ENCODE results near the gene SEC22B.
"Not testable (repeated sequence)": the region's sequence is repeated elsewhere in the genome, so short reads cannot be mapped to it uniquely, and the experiment has no call there.

SEC22B gene

DNA sequence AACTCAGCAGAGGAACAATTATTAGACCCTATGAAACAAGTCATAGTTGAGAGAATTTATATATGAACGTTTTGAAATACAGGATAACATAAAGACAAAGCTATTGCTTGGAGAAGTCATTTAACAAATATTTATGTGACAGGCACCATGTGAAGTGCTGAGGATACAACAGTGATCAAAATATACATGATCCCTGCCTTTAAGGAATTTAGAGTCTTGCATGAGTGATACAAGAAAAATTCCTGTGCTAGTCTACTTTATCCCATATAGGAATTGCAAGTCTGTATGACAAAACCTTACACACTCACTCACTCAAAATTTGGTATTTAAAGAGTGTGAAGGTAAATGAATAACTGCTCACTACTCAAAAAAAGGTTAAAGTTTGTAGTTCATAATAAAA is 17.8 kb downstream of the SEC22B start:
- H3K4me1 Mint-ChIP-seq, H3K36me3 Mint-ChIP-seq, H3K9me3 Mint-ChIP-seq, H3K27ac Mint-ChIP-seq, H3K4me3 Mint-ChIP-seq, H3K27me3 Mint-ChIP-seq: not testable (repeated sequence)

DNA sequence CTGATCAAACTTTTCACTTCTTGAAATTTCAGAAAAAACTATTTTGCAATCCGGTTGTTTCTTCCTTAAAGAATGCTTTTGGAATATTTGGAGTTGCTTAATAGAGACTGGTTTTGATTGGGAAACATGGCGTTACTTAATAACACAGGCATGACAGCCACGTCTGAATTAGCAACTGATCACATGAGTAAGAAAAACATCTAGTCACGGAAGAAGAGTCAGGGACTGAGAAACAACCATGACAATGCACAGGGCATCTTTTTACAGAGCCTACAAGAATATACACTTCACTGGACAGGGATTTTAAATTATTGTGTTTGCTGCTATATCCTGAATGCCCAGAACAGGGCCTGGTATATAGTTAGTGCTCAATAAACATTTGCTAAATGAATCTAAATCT is 18.2 kb downstream of the SEC22B start:
- H3K27me3 Mint-ChIP-seq, H3K4me1 Mint-ChIP-seq, H3K4me3 Mint-ChIP-seq, H3K27ac Mint-ChIP-seq, H3K9me3 Mint-ChIP-seq, H3K36me3 Mint-ChIP-seq: not testable (repeated sequence)

DNA sequence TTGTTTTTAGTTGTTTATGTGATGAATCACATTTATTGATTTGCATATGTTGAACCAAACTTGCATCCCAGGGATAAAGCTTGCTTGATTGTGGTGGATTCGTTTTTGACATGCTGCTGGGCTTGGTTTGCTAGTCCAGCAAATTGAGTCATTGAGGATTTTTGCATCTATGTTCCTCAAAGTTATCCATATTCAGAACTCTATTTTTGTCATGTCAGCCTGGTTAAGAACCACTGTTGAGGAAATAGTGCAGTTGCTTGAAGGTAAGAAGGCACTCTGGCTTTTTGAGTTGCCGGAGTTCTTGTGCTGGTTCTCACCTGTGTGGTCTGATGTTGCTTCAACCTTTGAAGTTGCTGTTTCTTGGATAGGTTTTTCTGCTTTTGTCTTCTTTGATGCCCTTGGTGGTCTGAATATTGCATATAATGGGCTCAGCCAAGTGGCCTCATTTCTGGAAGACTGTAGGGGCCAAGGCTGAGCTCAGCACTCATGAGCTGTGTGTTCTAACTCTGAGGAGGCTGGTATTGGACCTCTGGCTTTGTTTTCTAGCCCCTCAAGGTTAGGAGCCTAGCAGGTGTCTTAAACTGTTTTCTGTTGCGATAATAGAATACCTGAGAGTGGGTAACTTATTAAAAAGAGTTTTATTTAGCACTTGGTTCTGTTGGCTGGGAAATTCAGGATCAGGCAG is 26.0 kb downstream of the SEC22B start:
- H3K27me3 Mint-ChIP-seq, H3K4me1 Mint-ChIP-seq, H3K27ac Mint-ChIP-seq, H3K36me3 Mint-ChIP-seq, H3K9me3 Mint-ChIP-seq, H3K4me3 Mint-ChIP-seq: not testable (repeated sequence)

DNA sequence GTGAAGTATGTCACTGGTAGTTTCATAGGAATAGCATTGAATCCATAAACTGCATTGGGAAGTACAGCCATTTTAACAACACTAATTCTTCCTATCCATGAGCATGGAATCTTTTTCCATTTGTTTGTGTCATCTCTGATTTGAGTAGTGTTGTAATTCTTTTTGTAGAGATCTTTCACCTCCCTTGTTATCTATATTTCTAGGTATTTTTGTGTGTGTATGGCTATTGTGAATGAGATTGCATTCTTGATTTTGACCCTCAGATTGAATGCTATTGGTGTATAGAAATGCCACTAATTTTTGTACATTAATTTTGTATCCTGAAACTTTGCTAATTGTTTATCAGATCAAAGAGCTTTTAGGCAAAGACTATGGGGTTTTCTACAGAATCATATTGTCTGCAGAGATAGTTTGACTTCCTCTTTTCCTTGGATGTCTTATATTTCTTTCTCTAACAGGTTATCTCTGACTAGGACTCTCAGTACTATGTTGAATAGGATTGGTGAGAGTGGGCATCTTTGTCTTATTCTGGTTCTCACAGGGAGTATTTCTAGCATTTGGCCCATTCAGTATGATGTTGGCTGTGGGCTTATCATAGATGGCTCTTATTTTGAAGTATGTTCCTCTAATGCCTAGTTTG is 26.8 kb downstream of the SEC22B start:
- not testable (repeated sequence) for H3K36me3 Mint-ChIP-seq, H3K27ac Mint-ChIP-seq, H3K4me1 Mint-ChIP-seq, H3K27me3 Mint-ChIP-seq, H3K9me3 Mint-ChIP-seq, H3K4me3 Mint-ChIP-seq

DNA sequence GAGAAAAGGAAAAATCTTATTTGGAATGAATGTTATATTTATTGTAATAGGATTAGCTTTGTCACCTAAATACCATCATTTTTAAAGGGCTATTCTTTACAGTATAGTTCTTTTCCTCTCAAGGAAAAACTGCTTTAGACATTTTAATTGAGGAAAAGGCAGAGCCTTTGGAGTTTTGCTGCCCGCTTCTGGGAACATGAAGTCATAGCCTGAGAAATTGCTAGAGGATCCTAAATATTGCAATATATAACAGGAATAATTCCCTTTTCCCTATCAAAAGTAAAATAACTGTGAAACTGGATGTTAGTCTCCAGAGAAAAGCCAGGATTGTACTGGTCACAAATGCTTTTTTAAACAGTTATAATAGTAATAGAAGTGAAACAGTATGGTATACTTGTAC is 30.5 kb downstream of the SEC22B start:
- peaks cover 26% of the 10 kb centered on the region for H3K4me1 Mint-ChIP-seq
- not testable (repeated sequence) for H3K9me3 Mint-ChIP-seq, H3K4me3 Mint-ChIP-seq, H3K27ac Mint-ChIP-seq, H3K36me3 Mint-ChIP-seq, H3K27me3 Mint-ChIP-seq

DNA sequence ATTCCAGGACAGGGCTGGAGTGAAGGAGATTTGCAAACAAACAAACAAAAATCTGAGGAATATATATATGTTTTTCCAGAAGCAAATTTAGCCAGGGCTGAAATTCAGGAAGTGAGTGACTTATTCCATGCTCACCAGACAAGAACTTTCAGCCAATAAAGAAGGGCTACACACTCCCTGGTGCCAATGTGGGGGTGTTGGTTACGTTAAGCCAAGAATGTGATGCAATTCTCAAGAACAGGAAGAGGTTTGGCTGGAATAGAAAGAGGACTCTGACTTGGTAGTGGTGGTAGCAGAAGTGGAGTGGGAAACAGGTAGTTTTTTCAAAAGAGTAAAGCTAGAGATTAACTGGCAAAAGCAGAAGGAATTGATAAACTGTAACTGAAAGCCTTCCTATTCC is 31.7 kb downstream of the SEC22B start:
- H3K36me3 Mint-ChIP-seq, H3K9me3 Mint-ChIP-seq, H3K4me3 Mint-ChIP-seq, H3K27ac Mint-ChIP-seq, H3K27me3 Mint-ChIP-seq: not testable (repeated sequence)
- H3K4me1 Mint-ChIP-seq = peaks cover 27% of the 10 kb centered on the region

DNA sequence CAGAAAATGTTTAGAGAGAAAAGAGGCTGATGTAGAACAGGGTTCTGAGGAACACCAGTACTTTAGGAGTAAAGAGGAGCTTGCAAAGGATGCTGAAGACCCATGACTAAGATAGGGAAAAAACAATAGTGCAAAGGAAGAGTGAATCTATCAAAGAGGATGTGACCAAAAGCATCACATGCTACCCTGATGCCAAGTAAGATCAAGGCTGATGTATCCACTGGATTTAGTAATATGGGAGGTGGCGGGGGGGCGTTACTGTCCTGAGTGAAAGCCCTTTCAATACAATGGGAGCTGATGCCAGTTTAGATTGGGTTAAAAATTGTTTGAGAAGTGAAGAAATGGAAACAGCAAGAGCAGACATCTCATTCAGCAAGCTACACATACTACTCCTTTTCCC is 32.2 kb downstream of the SEC22B start:
- peak overlapping the region; percentile 28 for H3K4me3 Mint-ChIP-seq
- H3K27me3 Mint-ChIP-seq, H3K36me3 Mint-ChIP-seq, H3K9me3 Mint-ChIP-seq, H3K27ac Mint-ChIP-seq: not testable (repeated sequence)
- H3K4me1 Mint-ChIP-seq = peaks cover 27% of the 10 kb centered on the region

DNA sequence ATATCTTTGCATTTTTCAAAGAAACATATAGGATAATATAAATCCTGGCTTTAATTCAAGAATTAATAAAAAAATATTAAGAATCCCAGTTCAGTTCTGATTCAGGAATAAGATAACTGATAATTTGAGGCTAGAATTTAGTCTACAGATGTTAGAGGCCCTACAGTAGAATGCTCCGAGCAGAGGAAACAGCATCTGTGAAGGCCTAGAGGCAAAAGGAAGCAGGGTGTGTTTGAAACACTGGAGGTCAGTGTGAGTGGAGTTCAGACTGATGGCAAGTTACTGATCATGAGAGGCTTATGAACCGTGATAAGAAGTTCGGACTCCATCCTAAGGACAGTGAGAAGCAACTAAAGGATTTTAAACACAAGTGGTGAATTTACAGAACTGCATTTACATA is 33.0 kb downstream of the SEC22B start:
- not testable (repeated sequence) for H3K27me3 Mint-ChIP-seq, H3K9me3 Mint-ChIP-seq, H3K36me3 Mint-ChIP-seq, H3K4me3 Mint-ChIP-seq, H3K27ac Mint-ChIP-seq
- peaks cover 27% of the 10 kb centered on the region for H3K4me1 Mint-ChIP-seq

DNA sequence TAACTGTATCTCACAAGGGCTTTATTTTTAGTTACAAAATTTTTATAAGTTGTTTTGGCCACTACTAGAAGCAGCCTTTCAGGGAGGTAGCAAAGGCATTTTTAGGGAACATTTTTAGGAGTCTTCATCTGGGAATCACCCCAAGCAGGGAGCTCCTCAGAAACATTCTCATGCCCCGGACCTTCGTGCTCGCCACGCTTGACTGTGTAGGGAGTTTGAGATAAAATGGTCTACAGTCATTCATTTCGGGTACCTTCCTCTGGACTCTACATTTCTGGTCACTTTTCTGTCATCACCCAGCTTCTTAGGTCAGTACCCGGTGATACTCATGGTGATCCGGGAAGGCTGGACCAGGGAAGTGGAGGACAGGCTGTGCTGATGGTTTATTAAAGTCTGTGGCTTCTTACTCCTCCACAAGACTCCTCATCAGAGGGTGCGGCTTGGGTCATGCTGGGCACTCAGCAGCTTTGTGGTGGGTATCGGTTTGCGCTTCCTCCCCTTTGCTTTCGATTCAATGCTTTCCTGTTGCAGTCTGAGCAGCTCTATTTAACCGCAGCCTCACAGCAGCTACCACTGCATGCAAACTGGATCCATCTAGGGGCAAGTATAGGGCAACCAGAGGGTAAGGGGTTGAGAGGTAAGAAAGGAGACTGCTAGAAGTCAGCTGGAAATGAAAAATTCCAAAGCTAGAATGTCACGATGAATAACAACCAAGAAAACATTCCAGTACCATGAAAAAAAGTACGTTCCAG is 33.6 kb downstream of the SEC22B start:
- not testable (repeated sequence) for H3K27ac Mint-ChIP-seq, H3K36me3 Mint-ChIP-seq, H3K9me3 Mint-ChIP-seq, H3K27me3 Mint-ChIP-seq
- peaks cover 27% of the 10 kb centered on the region for H3K4me1 Mint-ChIP-seq
- peak overlapping the region; percentile 70 for H3K4me3 Mint-ChIP-seq

DNA sequence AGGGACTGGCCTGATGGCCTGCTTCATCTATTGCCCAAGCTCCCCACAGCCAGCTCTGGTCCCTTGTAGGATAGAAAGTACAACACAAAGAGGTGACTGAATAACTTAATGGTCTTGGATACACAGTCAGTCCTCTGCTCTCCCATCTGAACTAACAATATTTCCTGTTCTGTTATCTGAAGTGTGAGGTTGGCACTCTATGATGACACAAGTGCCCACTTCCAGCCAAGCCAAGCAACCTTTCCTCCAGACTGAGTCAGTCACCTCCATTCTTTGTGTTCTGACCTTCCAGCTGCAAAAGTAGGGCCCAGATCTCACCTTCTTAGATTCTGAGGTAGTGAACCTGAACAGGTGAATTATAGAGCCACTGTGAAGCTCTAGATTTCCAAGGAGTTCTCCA is 34.5 kb downstream of the SEC22B start:
- H3K9me3 Mint-ChIP-seq, H3K4me3 Mint-ChIP-seq, H3K27ac Mint-ChIP-seq, H3K27me3 Mint-ChIP-seq, H3K36me3 Mint-ChIP-seq: not testable (repeated sequence)
- H3K4me1 Mint-ChIP-seq = peaks cover 27% of the 10 kb centered on the region

DNA sequence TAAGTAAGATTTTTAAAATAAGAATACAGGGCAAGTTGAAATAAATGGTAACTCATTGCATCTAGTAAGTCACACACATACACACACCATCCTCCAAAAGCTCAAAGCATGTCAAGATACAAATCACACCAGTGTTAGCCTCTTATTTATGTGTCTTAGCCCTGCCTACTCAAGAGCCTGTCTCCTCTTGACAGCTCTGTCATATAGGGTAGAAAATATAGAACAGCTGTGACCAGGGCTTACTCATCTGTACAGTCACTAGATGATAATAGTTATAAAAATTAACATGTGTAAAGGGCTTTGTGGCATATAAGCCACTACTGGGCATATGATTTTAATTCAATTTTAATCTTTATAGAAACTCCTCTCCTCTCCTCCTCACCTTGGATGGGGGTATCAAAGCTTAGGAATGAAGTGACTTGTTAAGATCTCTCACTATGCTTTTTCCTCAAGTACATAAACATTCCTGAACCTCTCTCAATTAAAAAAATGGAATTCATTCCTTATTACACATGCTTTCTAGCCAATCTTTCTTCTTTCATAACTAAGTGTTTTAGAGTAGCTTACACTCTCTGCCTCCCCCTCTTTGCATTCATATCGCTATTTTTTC is 35.6 kb downstream of the SEC22B start:
- not testable (repeated sequence) for H3K27ac Mint-ChIP-seq, H3K4me3 Mint-ChIP-seq, H3K9me3 Mint-ChIP-seq, H3K27me3 Mint-ChIP-seq, H3K36me3 Mint-ChIP-seq
- H3K4me1 Mint-ChIP-seq = peaks cover 27% of the 10 kb centered on the region

DNA sequence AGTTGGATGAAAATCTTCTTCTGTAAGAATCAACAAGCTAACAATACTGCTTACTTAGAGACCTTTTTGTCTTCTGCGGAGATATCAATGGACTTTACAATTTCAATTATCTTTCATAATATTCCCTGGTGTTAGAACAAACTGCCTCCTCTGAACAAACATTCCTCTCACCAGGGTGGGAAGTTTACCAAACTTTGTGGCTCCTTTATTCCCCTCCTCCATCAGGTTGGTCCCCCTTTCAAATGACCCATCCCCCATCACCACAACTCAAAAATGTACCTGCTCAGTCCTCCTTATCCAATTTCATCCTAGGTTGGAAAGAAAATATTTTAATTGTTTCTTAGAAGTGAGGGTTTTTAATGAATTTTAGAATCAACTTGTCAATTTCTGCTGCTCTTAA is 40.2 kb downstream of the SEC22B start:
- H3K4me1 Mint-ChIP-seq, H3K4me3 Mint-ChIP-seq, H3K9me3 Mint-ChIP-seq, H3K36me3 Mint-ChIP-seq, H3K27ac Mint-ChIP-seq, H3K27me3 Mint-ChIP-seq: not testable (repeated sequence)

DNA sequence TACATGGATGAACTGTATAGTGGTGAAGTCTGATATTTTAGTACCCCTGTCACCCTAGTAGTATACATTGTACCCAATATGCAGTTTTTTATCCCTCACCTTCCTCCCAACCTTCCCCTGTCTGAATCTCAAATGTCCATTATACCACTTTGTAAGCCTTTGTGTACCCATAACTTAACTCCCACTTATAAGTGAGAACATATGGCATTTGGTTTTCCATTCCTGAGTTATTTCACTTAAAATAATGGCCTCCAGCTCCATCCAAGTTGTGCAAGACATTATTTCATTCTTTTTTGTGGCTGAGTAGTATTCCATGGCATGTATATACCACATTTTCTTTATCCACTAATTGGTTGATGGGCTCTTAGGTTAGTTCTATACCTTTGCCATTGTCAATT is 42.4 kb downstream of the SEC22B start:
- not testable (repeated sequence) for H3K4me3 Mint-ChIP-seq, H3K9me3 Mint-ChIP-seq, H3K4me1 Mint-ChIP-seq, H3K27me3 Mint-ChIP-seq, H3K36me3 Mint-ChIP-seq, H3K27ac Mint-ChIP-seq

DNA sequence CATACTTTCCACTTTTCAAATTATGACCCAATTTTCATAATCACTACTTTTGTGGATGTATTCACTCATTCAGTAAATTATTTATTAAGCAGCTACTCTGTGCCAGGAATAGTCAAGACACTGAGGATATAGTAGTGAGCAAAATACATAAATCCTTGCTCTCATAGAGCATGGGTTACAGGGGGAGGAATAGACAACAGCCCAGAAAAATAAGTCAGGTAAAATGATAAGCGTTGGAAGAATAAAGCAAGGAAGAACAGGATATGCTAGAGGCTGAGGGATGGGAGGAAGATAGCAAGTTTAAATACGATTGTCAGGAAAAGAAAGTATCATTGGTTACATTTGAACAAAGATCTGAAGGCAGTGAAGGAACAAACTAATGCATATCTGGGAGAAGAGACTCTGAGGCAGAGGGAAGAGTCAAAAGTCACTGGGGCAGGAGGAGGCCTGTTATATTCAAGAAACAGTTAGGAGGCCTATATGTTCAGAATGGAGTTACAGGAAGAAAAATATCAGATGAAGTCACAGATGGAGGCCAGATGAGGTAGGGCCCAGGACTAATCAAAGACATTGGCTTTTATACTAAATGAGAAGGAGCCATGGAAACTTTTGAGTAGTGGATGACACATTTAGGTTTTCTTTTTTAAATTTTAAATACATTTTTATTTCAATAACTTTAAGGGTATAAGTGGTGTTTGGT is 42.9 kb downstream of the SEC22B start:
- Mint-ChIP-seq H3K9me3 (no peaks in the 10 kb centered on the region), H3K27me3 (no peaks in the 10 kb centered on the region), H3K4me1 (peaks cover 5% of the 10 kb centered on the region), H3K36me3 (no peaks in the 10 kb centered on the region), H3K27ac (no peak overlapping the region), H3K4me3 (no peak overlapping the region)

DNA sequence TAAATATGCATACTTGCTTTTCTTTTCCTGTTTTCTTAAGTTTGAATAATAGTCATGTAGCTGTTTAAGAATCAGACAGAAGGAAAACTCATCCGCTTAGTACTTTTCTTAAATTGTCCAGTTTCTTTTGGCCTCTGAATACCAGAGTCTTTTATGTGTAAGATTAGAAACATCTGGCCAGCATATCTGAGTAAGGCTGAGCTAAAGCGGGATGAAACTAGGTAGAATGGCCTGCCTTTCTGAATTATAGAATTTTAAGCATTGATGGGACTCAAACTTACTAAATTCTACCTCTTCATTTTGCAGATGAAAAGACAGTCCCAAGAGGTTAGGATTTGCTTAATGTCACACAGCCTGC is 43.9 kb downstream of the SEC22B start:
- not testable (repeated sequence) for H3K27ac Mint-ChIP-seq, H3K9me3 Mint-ChIP-seq, H3K36me3 Mint-ChIP-seq, H3K4me3 Mint-ChIP-seq, H3K27me3 Mint-ChIP-seq, H3K4me1 Mint-ChIP-seq
